HG03442 (cell line): Measurements from ENCODE around the gene PTGES3L.
"Not testable (repeated sequence)": the region's sequence is repeated elsewhere in the genome, so short reads cannot be mapped to it uniquely, and the experiment has no call there.

Experiments used
- ATAC-seq: cut with Tn5 transposase; IDR thresholded peaks from one replicate; pipeline ENCODE4 v1.9.1; 2021; ENCODE audit warnings: mild to moderate bottlenecking, moderate library complexity; ENCODE audit not compliant: unreplicated experiment

PTGES3L gene

DNA sequence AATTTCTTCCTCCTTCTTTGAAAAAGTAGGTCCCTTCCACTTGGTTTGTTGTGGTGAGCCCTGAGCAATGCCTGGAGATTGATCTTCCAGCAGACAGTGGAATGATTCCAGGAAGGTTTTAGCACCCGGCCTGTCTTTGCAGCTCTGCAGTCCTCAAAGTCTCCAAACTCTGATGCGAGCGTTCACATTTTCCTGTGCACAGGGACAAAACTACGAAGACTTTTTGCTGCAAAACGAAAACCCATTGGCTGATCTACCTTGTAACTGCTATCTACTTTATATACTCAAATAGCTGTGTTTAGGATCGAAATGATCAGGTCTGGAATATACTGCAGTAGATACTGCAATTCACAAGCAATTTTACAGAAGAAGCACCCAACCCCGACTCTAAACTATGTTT, 57.6 kb downstream of the PTGES3L start:
- ATAC-seq: no peak

GRCh38 chr17:42920922-42921321, 59.0 kb downstream of the PTGES3L start:
- ATAC-seq: no peak

- ATAC-seq: no peak
Measured at GRCh38 chr17:42920106-42920900, 59.6 kb downstream of the PTGES3L start.

GRCh38 chr17:42919522-42920077, 60.3 kb downstream of the PTGES3L start:
- ATAC-seq: not testable (repeated sequence)

GRCh38 chr17:42918902-42919521, 60.9 kb downstream of the PTGES3L start:
- ATAC-seq: no peak
